CD4-positive, alpha-beta memory T cell (primary cell): Measurements from ENCODE around the gene JUNB. TPM values are rescaled to one million over a fixed set of nuclear protein-coding genes. Genes with fewer than 3 reads are reported as not detected.
A peak's percentile ranks its signal among the peaks of the same experiment; 100 is the strongest.

Source experiments
- CTCF ChIA-PET: fragments of 350-600 bp; sonication (Branson Sonifier 250); formaldehyde crosslinking; loops from one replicate; lab custom pipeline; 2021; ENCODE audit warnings: inconsistent platforms; ENCODE audit not compliant: partially characterized antibody; lab: Charles Lee
- POLR2A ChIA-PET: fragments of 350-600 bp; sonication (Branson Sonifier 250); formaldehyde crosslinking; loops from one replicate; lab custom pipeline; 2021; ENCODE audit not compliant: partially characterized antibody; lab: Charles Lee
- DNase-seq, 5 donors: peaks; one replicate each; pipeline versions ENCODE4 v3.0.0 to v3.0.0-alpha.2; 2020 to 2022; ENCODE audit warnings: mixed read lengths in 1 of 5
- H3K27ac ChIP-seq: one replicate; pipeline ENCODE4 v1.7.0; 2013; ENCODE audit warnings: low read depth, low read length
- H3K27me3 ChIP-seq: 2 replicates; pipeline ENCODE4 v1.7.0; 2013; ENCODE audit warnings: mild to moderate bottlenecking, low read length, moderate library complexity; ENCODE audit not compliant: insufficient read depth
- H3K36me3 ChIP-seq: 2 replicates; pipeline ENCODE4 v1.7.0; 2013; ENCODE audit warnings: mild to moderate bottlenecking, low read length, moderate library complexity; ENCODE audit not compliant: insufficient read depth
- H3K4me1 ChIP-seq: 2 replicates; pipeline ENCODE4 v1.7.0; 2013; ENCODE audit warnings: mild to moderate bottlenecking, low read length, moderate library complexity; ENCODE audit not compliant: insufficient read depth
- H3K4me3 ChIP-seq, 2 donors: one replicate each; pipeline ENCODE4 v1.7.0; 2013; ENCODE audit warnings: low read length in 2 of 2, mild to moderate bottlenecking in 1 of 2
- H3K9me3 ChIP-seq, 2 donors: one replicate each; pipeline ENCODE4 v1.7.0; 2013; ENCODE audit warnings: low read length in 2 of 2, control low read depth in 1 of 2; ENCODE audit not compliant: control insufficient read depth in 1 of 2
- H3K27ac Mint-ChIP-seq, 7 donors: one replicate each; pipeline ENCODE4 v1.8.0; 2020 to 2021; ENCODE audit warnings: mixed read lengths in 7 of 7, mild to moderate bottlenecking in 6 of 7, inconsistent platforms in 3 of 7, moderate library complexity in 3 of 7
- H3K27me3 Mint-ChIP-seq, 2 donors: one replicate each; pipeline ENCODE4 v1.8.0; 2020 to 2021; ENCODE audit warnings: mixed read lengths in 2 of 2
- H3K36me3 Mint-ChIP-seq, 2 donors: one replicate each; pipeline ENCODE4 v1.8.0; 2020 to 2021; ENCODE audit warnings: mixed read lengths in 2 of 2, inconsistent platforms in 1 of 2, mild to moderate bottlenecking in 1 of 2
- H3K4me1 Mint-ChIP-seq, 4 donors: one replicate each; pipeline ENCODE4 v1.8.0; 2020 to 2021; ENCODE audit warnings: mixed read lengths in 4 of 4, mild to moderate bottlenecking in 1 of 4
- H3K4me3 Mint-ChIP-seq, 8 donors: one replicate each; pipeline ENCODE4 v1.8.0; 2020 to 2021; ENCODE audit warnings: mixed read lengths in 8 of 8, mild to moderate bottlenecking in 7 of 8, moderate library complexity in 6 of 8, inconsistent platforms in 3 of 8
- H3K9me3 Mint-ChIP-seq, 8 donors: one replicate each; pipeline ENCODE4 v1.8.0; 2020 to 2021; ENCODE audit warnings: mixed read lengths in 8 of 8, mild to moderate bottlenecking in 5 of 8, inconsistent platforms in 3 of 8, moderate library complexity in 1 of 8
- intact Hi-C: fragments of 100-400 bp; cut with micrococcal nuclease; formaldehyde crosslinking; loops from one replicate; pipeline ENCODE4 v1.15.1; 2023
- polyA plus RNA-seq, 2 donors: library from polyadenylated mRNA; unstranded; fragments of 300-500 nt; fragmentation: Illumina TruSeq; gene quantifications; one replicate each; pipeline ENCODE4 v1.2.3, GENCODE V29; 2021
- total RNA-seq, 2 experiments: library from RNA; stranded (reverse); gene quantifications; one replicate each; pipeline ENCODE4 v1.2.3, GENCODE V29; 2021

The JUNB gene
- total and polyA plus RNA-seq, 4 experiments from 2014 or later: 103 to 3,132 (median 438) TPM

DNA sequence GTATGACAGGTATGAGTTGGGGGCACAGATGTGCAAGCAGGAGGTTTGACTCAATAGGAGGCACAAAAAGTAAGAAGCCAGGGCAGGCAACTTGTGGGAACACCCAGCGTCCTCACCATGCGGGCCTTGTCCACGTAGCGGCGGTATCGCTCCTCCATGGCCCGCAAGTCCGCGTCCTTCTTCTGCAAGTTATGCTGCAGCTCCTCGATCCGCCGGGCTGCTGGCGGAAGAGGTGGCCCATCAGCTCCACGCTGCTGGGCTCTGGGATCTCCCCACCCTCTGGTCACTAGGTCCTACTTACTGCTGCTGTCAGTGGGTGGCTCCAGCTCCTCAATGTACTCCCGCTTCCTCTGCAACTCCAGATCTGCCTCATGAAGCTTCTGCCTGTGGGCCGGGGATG lies 26.6 kb upstream of the JUNB start:
- intact Hi-C loops: no loop called here
- CTCF ChIA-PET: interaction anchor here (0.5 to 27.8 kb wide), 8 partner anchors 11 to 402 kb away, joined by 3 to 906 read pairs (median 4); partner anchors contain the start of genes HOOK2, JUNB, PRDX2 and RNASEH2A
- Histone ChIP-seq H3K4me3 (no peak overlapping the region), H3K9me3 (no peaks in the 10 kb centered on the region), H3K36me3 (no peaks in the 10 kb centered on the region), H3K4me1 (no peaks in the 10 kb centered on the region), H3K27ac (no peak overlapping the region), H3K27me3 (no peaks in the 10 kb centered on the region)
- no peak for DNase-seq
- Mint-ChIP-seq H3K27me3 (no peaks in the 10 kb centered on the region), H3K4me3 (no peak overlapping the region), H3K27ac (no peak overlapping the region), H3K9me3 (peaks cover 0 to 2% (median 0%) of the 10 kb centered on the region in 8 donors), H3K4me1 (peaks cover 4 to 11% (median 7%) of the 10 kb centered on the region in 4 donors), H3K36me3 (peaks cover 0 to 5% of the 10 kb centered on the region in 2 donors)
- POLR2A ChIA-PET: interaction anchor here (0.8 to 3.6 kb wide), 5 partner anchors 17 to 83 kb away, joined by 3 to 30 read pairs (median 10); partner anchors contain the start of gene JUNB

- H3K9me3 ChIP-seq: no peaks in the 10 kb centered on the region
- Mint-ChIP-seq H3K4me3 (peak overlapping the region in 1 of 8 donors; percentile 48), H3K27me3 (no peaks in the 10 kb centered on the region), H3K4me1 (peaks cover 2 to 14% (median 6%) of the 10 kb centered on the region in 4 donors), H3K36me3 (peaks cover 0 to 5% of the 10 kb centered on the region in 2 donors), H3K27ac (peak overlapping the region in 1 of 7 donors; percentile 42), H3K9me3 (peaks cover 0 to 2% (median 0%) of the 10 kb centered on the region in 8 donors)
- H3K27ac ChIP-seq: no peak overlapping the region
- H3K4me1 ChIP-seq: no peaks in the 10 kb centered on the region
- no peaks in the 10 kb centered on the region for H3K27me3 ChIP-seq
- ChIA-PET CTCF (interaction anchor here (0.7 to 27.8 kb wide), 13 partner anchors 10 to 107 kb away, joined by 3 to 906 read pairs (median 5); partner anchors contain the start of genes HOOK2, JUNB, PRDX2 and RNASEH2A), POLR2A (interaction anchor here (0.8 to 3.6 kb wide), 8 partner anchors 10 to 199 kb away, joined by 3 to 30 read pairs (median 4); partner anchors contain the start of genes HOOK2 and JUNB)
- peak; percentile 63 to 83 (median 69) for DNase-seq
- H3K4me3 ChIP-seq: no peak overlapping the region
- intact Hi-C loops: loop anchor here (1.0 kb wide), 3 partner anchors 9 to 81 kb away; partner anchors contain the start of gene HOOK2
- no peaks in the 10 kb centered on the region for H3K36me3 ChIP-seq
Observed at GRCh38 chr19:12766051-12766521, 25.2 kb upstream of the JUNB start.

DNA sequence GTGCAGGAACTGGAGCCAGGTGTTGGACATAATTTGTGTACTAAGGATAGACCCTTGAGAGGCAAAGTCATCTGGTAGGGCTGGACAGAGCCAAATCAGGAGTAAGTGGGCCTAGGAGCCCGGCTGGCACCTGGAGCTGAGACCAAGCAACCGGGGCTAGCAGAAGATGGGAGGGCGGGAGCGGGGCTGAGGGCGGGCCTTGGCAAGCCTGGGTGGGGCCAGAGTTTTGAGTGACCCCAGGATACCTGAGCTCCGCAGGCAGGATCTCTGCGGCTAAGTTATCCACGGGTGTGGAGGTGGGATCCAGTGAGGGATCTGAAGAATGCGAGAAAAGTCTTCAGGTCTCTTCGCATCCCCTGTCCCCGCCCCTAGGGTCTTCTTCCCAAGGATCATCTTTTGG lies 24.1 kb upstream of the JUNB start:
- Histone ChIP-seq H3K4me1 (no peaks in the 10 kb centered on the region), H3K27ac (no peak overlapping the region), H3K4me3 (no peak overlapping the region), H3K27me3 (no peaks in the 10 kb centered on the region), H3K36me3 (no peaks in the 10 kb centered on the region), H3K9me3 (no peaks in the 10 kb centered on the region)
- no peak overlapping the region for H3K4me3 Mint-ChIP-seq
- intact Hi-C loops: no loop called here
- peaks cover 0 to 5% of the 10 kb centered on the region in 2 donors for H3K36me3 Mint-ChIP-seq
- no peak for DNase-seq
- H3K27ac Mint-ChIP-seq: no peak overlapping the region
- peaks cover 0 to 2% (median 0%) of the 10 kb centered on the region in 8 donors for H3K9me3 Mint-ChIP-seq
- ChIA-PET POLR2A (interaction anchor here (0.6 to 3.6 kb wide), 3 partner anchors 11 to 511 kb away, joined by 3 to 30 read pairs (median 11); no protein-coding TSS in a partner anchor), CTCF (interaction anchor here (1.1 to 27.8 kb wide), 8 partner anchors 9 to 106 kb away, joined by 3 to 906 read pairs (median 7); partner anchors contain the start of genes HOOK2, JUNB, PRDX2 and RNASEH2A)
- peaks cover 4 to 14% (median 5%) of the 10 kb centered on the region in 4 donors for H3K4me1 Mint-ChIP-seq
- no peaks in the 10 kb centered on the region for H3K27me3 Mint-ChIP-seq

- Mint-ChIP-seq H3K9me3 (peaks cover 0 to 2% (median 0%) of the 10 kb centered on the region in 8 donors), H3K36me3 (peaks cover 0 to 5% of the 10 kb centered on the region in 2 donors), H3K27me3 (no peaks in the 10 kb centered on the region), H3K4me3 (no peak overlapping the region), H3K4me1 (peaks cover 4 to 14% (median 5%) of the 10 kb centered on the region in 4 donors), H3K27ac (no peak overlapping the region)
- no peak for DNase-seq
- no peaks in the 10 kb centered on the region for H3K9me3 ChIP-seq
- H3K27me3 ChIP-seq: no peaks in the 10 kb centered on the region
- intact Hi-C loops: no loop called here
- H3K4me1 ChIP-seq: no peaks in the 10 kb centered on the region
- H3K27ac ChIP-seq: no peak overlapping the region
- no peak overlapping the region for H3K4me3 ChIP-seq
- H3K36me3 ChIP-seq: no peaks in the 10 kb centered on the region
- ChIA-PET CTCF (interaction anchor here (1.1 to 27.8 kb wide), 6 partner anchors 8 to 106 kb away, joined by 3 to 906 read pairs (median 25); partner anchors contain the start of genes HOOK2, JUNB, PRDX2 and RNASEH2A), POLR2A (interaction anchor here (0.6 to 3.6 kb wide), 3 partner anchors 10 to 511 kb away, joined by 3 to 30 read pairs (median 11); no protein-coding TSS in a partner anchor)
Observed at GRCh38 chr19:12767666-12768065, 23.6 kb upstream of the JUNB start.

- Mint-ChIP-seq H3K9me3 (peaks cover 0 to 2% (median 0%) of the 10 kb centered on the region in 8 donors), H3K27ac (peak overlapping the region in 4 of 7 donors; percentile 10 to 78 (median 54)), H3K4me1 (peaks cover 10 to 14% (median 13%) of the 10 kb centered on the region in 4 donors), H3K36me3 (peaks cover 0 to 5% of the 10 kb centered on the region in 2 donors), H3K27me3 (no peaks in the 10 kb centered on the region), H3K4me3 (peak overlapping the region in 6 of 8 donors; percentile 24 to 62 (median 52))
- DNase-seq: peak; percentile 55 to 71 (median 67)
- Histone ChIP-seq H3K27me3 (no peaks in the 10 kb centered on the region), H3K4me3 (no peak overlapping the region), H3K4me1 (peaks cover 3% of the 10 kb centered on the region), H3K27ac (no peak overlapping the region), H3K9me3 (no peaks in the 10 kb centered on the region), H3K36me3 (no peaks in the 10 kb centered on the region)
- CTCF ChIA-PET: interaction anchor here (1.6 to 27.8 kb wide), 4 partner anchors 9 to 79 kb away, joined by 4 to 906 read pairs (median 16); partner anchors contain the start of genes JUNB, PRDX2, RNASEH2A and THSD8
- intact Hi-C loops: no loop called here
- POLR2A ChIA-PET: interaction anchor here (16.4 kb wide), 1 partner anchor 25 kb away, joined by 1162 read pairs; the partner anchor contains the start of genes JUNB, PRDX2 and THSD8
Observed at GRCh38 chr19:12769689-12770088, 21.6 kb upstream of the JUNB start.

DNA sequence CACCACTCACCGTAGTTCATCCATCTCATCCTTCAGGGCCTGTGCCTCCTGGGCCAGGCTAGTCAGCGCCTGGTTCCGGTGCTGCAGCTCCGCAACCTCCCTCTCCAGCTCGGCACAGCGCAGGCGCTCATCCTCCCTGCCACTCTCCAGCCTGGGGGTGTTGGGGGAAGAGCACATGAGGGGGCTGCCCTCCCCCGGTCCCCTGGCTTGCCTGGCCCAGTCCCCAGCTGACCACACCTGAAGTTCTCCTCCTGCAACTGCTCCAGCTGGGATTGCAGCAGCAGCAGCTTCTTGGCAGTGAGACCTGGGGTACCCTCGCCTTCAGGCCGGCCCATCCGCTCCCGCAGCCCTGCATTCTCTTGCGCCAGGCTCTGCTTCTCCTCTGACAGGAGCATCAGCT lies 20.4 kb upstream of the JUNB start:
- H3K27ac Mint-ChIP-seq: no peak overlapping the region
- H3K9me3 Mint-ChIP-seq: peaks cover 0 to 2% (median 0%) of the 10 kb centered on the region in 8 donors
- CTCF ChIA-PET: interaction anchor here (1.0 to 27.8 kb wide), 5 partner anchors 11 to 77 kb away, joined by 3 to 906 read pairs (median 7); partner anchors contain the start of genes JUNB, PRDX2, RNASEH2A and THSD8
- H3K27me3 Mint-ChIP-seq: no peaks in the 10 kb centered on the region
- peaks cover 10 to 16% (median 14%) of the 10 kb centered on the region in 4 donors for H3K4me1 Mint-ChIP-seq
- H3K27me3 ChIP-seq: no peaks in the 10 kb centered on the region
- no peaks in the 10 kb centered on the region for H3K36me3 Mint-ChIP-seq
- H3K4me1 ChIP-seq: peaks cover 8% of the 10 kb centered on the region
- no peak overlapping the region for H3K27ac ChIP-seq
- no peak overlapping the region for H3K4me3 Mint-ChIP-seq
- peak in 1 of 5 donors; percentile 33 for DNase-seq
- no peaks in the 10 kb centered on the region for H3K36me3 ChIP-seq
- intact Hi-C loops: no loop called here
- POLR2A ChIA-PET: interaction anchor here (0.6 to 16.4 kb wide), 2 partner anchors 24 to 69 kb away, joined by 3 to 1162 read pairs; partner anchors contain the start of genes JUNB, PRDX2 and THSD8
- no peak overlapping the region for H3K4me3 ChIP-seq
- no peaks in the 10 kb centered on the region for H3K9me3 ChIP-seq
